H1 (cell line): Measurements from ENCODE around the gene MICU2. TPM values are rescaled to one million over a fixed set of nuclear protein-coding genes. Genes with fewer than 3 reads are reported as not detected.

Source experiments
- CHD7 ChIP-seq: fragments of 300-600 bp; sonication (generic); IDR thresholded peaks from 2 replicates; pipeline ENCODE4 v1.7.1; 2012; ENCODE audit warnings: low read length, moderate library complexity, mild to moderate bottlenecking, inconsistent platforms; ENCODE audit not compliant: insufficient replicate concordance
- RFX5 ChIP-seq: IDR thresholded peaks from 2 replicates; pipeline ENCODE4 v1.6.1; 2011; ENCODE audit warnings: low read depth, low read length, improper control_type of control experiment, borderline replicate concordance
- SAP30 ChIP-seq: fragments of 300-600 bp; sonication (generic); IDR thresholded peaks from 2 replicates; pipeline ENCODE4 v1.7.1; 2012; ENCODE audit warnings: low read length, moderate library complexity, mild to moderate bottlenecking, inconsistent platforms; ENCODE audit not compliant: insufficient read depth, insufficient replicate concordance
- SIN3A ChIP-seq, 2 experiments: IDR thresholded peaks in 1 of 2; conservative IDR thresholded peaks in 1 of 2; 2 replicates each; pipeline ENCODE4 v1.6.1; 2011 to 2012; ENCODE audit warnings: low read length in 2 of 2, improper control_type of control experiment in 1 of 2, low read depth in 1 of 2, mild to moderate bottlenecking in 1 of 2
- SP2 ChIP-seq: IDR thresholded peaks from 2 replicates; pipeline ENCODE4 v1.6.1; 2012; ENCODE audit warnings: mild to moderate bottlenecking, low read length, inconsistent platforms
- SUZ12 ChIP-seq: fragments of 200-600 bp; sonication (generic); IDR thresholded peaks from 2 replicates; pipeline ENCODE4 v1.6.1; 2012; ENCODE audit warnings: mild to moderate bottlenecking, inconsistent platforms, low read length, moderate library complexity, mixed read lengths
- polyA plus RNA-seq, 7 experiments: library from polyadenylated mRNA; depleted of rRNA in 3 of 7; stranded (reverse) in 5 of 7; unstranded in 2 of 7; fragments of >200 nt in 5 of 7; fragments of 200-250 nt in 2 of 7; gene quantifications; 1 replicate in 5 of 7; 2 replicates in 1 of 7; 4 replicates in 1 of 7; pipeline versions ENCODE4 v1.2.1 to v1.2.3, GENCODE V29; 2011 to 2013; ENCODE audit warnings: missing spikeins in 2 of 7, mixed read lengths in 2 of 7
- total RNA-seq: library from RNA; stranded (reverse); fragmentation: NEBNext Ultra II Directional; extraction: Animal tissue kit (Norgen Biotek cat#: 25700); gene quantifications from 2 replicates; pipeline ENCODE4 v1.2.1, GENCODE V29; 2021

MICU2 gene
- total and polyA plus RNA-seq, 2 of the 8 experiments (the other 6 are each of a cell fraction or from before 2014, with no cell fraction given), result 34.6 to 36.5 TPM

- TF ChIP-seq CHD7 (no peak), SP2 (no peak), RFX5 (no peak), SUZ12 (no peak), SAP30 (no peak), SIN3A (conservative IDR thresholded peaks at IDR 0.05 in 1 of 2, IDR thresholded peaks at IDR 0.05 in 1 of 2; ENCODE audit: low read depth in 1 of 2, low read length in 2 of 2) (no peak)
These were observed 9.8 kb upstream of the MICU2 start (continued) for GRCh38 chr13:21613791-21614190.
